ENCODE data around the gene KRTAP21-1.
"Not testable (repeated sequence)": the region's sequence is repeated elsewhere in the genome, so short reads cannot be mapped to it uniquely, and the experiment has no call there.

KRTAP21-1 gene

DNA sequence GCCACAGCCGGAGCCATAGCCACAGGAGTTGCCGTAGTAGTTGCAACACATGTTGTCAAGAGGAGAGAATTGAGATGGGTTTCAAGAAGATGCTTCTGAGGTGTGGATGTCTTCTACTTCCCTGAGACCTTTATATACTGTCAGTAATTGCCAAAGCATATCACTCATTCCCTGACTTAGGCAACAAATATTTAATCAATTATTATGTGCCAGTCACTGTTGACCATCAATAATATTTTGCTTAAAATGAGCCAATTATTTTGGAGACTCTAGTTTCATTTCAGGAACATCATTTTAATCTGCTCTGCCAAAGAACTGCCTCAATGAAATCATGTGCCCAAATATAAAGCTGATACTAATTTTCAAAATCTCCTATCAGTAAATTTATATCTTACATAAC lies at the start of gene KRTAP21-1:
KRTAP21-1 (minus strand) TSS at position 101 of the 400 bp plus-strand sequence; CDS start at position 51, 50 bp downstream.
- H3K4me1 ChIP-seq (ENCODE audit: control insufficient read depth, insufficient read depth, low read length); H3K27ac ChIP-seq (ENCODE audit: low read depth, low read length); H3K4me3 ChIP-seq (ENCODE audit: low read depth, low read length); H3K36me3 ChIP-seq (ENCODE audit: control insufficient read depth, insufficient read depth, low read length); H3K27me3 ChIP-seq (ENCODE audit: control insufficient read depth, insufficient read depth, low read length); H3K9ac ChIP-seq (ENCODE audit: low read depth, low read length); H3K9me3 ChIP-seq (ENCODE audit: control insufficient read depth, insufficient read depth, low read length): not testable (repeated sequence)

DNA sequence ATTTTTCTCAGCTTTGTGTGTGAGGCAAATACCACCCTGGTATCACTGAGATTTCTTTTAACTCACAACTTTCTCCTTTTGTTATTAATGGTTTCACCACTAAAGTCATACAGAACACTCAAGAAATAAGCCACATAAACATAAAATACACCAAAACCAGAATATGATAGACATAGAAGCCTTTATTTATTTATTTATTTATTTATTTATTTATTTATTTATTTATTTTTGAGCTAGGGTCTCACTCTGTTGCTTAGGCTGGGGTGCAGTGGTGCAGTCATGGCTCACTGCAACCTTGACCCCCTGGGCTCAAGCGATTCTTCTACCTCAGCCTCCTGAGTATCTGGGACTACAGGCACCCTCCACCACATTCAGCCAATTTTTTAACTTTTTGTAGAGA lies 45.4 kb upstream of the KRTAP21-1 start:
- Histone ChIP-seq H3K9me3 (ENCODE audit: control insufficient read depth, insufficient read depth, low read length) (no peaks in the 10 kb centered on the region), H3K4me1 (ENCODE audit: control insufficient read depth, insufficient read depth, low read length) (no peaks in the 10 kb centered on the region), H3K27ac (ENCODE audit: low read depth, low read length) (no peak overlapping the region), H3K27me3 (ENCODE audit: control insufficient read depth, insufficient read depth, low read length) (no peaks in the 10 kb centered on the region), H3K4me3 (ENCODE audit: low read depth, low read length) (no peak overlapping the region), H3K36me3 (ENCODE audit: control insufficient read depth, insufficient read depth, low read length) (no peaks in the 10 kb centered on the region), H3K9ac (ENCODE audit: low read depth, low read length) (no peak overlapping the region)

DNA sequence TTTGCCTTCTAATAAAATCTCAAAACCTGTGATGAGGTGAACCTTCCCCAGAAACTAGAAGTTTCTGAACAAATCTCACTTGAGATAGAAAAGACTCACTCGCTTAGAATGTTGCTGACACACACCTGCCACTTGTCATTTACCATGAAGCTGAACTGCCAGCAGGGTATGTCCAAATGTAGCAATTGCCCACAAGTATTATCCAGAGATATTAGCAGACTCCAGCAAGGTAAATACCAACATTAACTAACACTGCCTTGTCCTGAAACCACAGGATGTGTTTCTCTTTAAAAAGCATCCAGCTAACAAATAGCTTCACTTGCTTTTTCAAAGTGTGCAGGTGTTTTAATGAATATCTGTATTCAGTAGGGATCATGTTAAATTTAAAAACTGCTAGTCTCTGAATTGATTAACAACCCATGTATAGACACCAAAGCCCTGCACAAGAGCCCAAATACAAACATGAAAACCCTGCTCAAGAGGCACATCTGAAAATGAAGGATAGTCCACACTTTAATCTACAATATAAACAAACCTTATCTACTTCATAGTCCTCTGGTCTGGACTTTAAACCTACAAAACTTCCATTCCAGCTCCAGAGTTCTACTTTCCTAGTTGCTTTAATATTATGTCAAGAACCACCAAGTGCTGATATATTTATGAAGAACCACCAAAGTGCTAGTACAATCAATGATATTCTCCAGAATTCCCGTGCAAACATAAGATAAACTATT lies 38.5 kb upstream of the KRTAP21-1 start:
- Histone ChIP-seq H3K4me3 (ENCODE audit: low read depth, low read length) (no peak overlapping the region), H3K4me1 (ENCODE audit: control insufficient read depth, insufficient read depth, low read length) (no peaks in the 10 kb centered on the region), H3K36me3 (ENCODE audit: control insufficient read depth, insufficient read depth, low read length) (no peaks in the 10 kb centered on the region), H3K27ac (ENCODE audit: low read depth, low read length) (no peak overlapping the region), H3K9me3 (ENCODE audit: control insufficient read depth, insufficient read depth, low read length) (no peaks in the 10 kb centered on the region), H3K9ac (ENCODE audit: low read depth, low read length) (no peak overlapping the region), H3K27me3 (ENCODE audit: control insufficient read depth, insufficient read depth, low read length) (no peaks in the 10 kb centered on the region)

DNA sequence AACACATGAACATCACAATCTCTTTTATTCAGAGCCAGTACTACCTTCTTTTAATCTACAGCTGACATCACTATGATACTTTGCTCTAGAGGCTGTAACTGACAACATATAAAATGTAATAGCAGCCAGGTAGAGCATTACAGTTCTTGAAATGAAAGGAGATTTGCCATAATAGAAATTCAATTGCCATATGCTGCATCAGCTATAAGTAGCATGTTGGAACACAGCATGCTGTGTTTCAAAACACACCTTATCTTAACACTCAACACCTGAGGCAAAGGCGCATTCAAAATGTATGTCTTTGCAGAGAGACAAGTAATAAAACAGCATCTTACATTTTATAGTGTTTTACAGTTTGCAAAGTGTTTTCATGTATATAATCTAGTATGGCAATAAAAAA lies 24.0 kb upstream of the KRTAP21-1 start:
- no peaks in the 10 kb centered on the region; the same call in none of the 2 replicates for H3K9me3 ChIP-seq (ENCODE audit: control insufficient read depth, insufficient read depth, low read length)
- no peak overlapping the region for H3K9ac ChIP-seq (ENCODE audit: low read depth, low read length)
- no peaks in the 10 kb centered on the region for H3K27me3 ChIP-seq (ENCODE audit: control insufficient read depth, insufficient read depth, low read length)
- H3K27ac ChIP-seq (ENCODE audit: low read depth, low read length), result no peak overlapping the region
- H3K36me3 ChIP-seq (ENCODE audit: control insufficient read depth, insufficient read depth, low read length), result no peaks in the 10 kb centered on the region
- no peaks in the 10 kb centered on the region for H3K4me1 ChIP-seq (ENCODE audit: control insufficient read depth, insufficient read depth, low read length)
- H3K4me3 ChIP-seq (ENCODE audit: low read depth, low read length), result no peak overlapping the region

DNA sequence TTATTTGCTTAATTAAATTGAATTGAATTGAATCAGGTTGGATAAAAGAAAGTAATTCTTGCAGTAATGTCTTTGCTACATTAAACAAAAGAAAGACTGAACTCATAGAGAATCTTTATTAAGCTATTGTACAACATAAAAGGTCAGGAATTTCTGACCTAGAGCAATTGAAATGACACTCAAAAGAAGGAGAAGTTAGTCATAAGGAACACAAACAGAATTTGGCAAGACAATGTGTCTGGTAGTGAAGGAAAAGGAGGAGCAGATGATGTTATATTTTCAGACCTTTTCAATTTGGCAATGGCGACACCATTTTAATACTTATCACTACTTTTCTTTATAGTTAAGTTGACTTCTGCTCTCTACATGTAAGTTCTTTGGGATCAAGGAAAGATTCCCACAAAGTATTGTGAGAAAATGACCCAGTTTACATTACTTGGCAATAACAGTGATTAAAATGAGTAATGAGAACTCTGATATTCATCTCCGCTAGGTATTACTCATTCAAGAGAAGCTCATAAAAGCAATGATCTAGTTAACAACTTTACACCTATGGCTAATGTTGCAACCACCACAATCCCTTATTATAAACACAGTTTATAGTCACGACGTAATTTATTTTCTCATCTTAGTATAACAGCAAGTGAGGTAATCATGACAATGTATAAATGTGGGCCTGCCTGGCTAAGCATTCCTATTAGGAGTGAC lies 14.7 kb upstream of the KRTAP21-1 start:
- Histone ChIP-seq H3K27ac (ENCODE audit: low read depth, low read length) (no peak overlapping the region), H3K36me3 (ENCODE audit: control insufficient read depth, insufficient read depth, low read length) (no peaks in the 10 kb centered on the region)

DNA sequence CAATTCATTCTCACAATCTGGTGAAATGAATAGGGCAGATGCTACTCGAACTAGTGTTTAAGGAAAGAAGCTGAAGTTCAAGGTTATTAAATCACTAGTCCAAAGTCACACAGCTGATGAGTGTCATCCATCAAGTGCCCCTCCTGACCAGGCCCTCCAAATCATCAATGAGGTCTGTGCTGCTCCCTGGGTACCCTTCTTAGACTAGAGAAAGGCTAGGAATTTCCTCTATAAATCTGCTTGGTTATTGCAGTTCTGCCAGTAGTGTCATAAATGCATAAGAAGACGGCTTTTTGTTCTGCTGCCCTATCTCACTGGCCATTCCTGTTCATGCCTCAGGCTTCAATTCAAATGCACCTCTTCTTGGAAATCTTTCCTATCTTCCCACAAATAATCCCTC lies 5.5 kb upstream of the KRTAP21-1 start:
- no peaks in the 10 kb centered on the region for H3K27me3 ChIP-seq (ENCODE audit: control insufficient read depth, insufficient read depth, low read length)
- H3K4me3 ChIP-seq (ENCODE audit: low read depth, low read length), result no peak overlapping the region
- H3K4me1 ChIP-seq (ENCODE audit: control insufficient read depth, insufficient read depth, low read length), result no peaks in the 10 kb centered on the region
- H3K9ac ChIP-seq (ENCODE audit: low read depth, low read length), result no peak overlapping the region
- H3K27ac ChIP-seq (ENCODE audit: low read depth, low read length), result no peak overlapping the region
- no peaks in the 10 kb centered on the region for H3K9me3 ChIP-seq (ENCODE audit: control insufficient read depth, insufficient read depth, low read length)
- no peaks in the 10 kb centered on the region for H3K36me3 ChIP-seq (ENCODE audit: control insufficient read depth, insufficient read depth, low read length)

More for the DNA sequence above, 14.7 kb upstream of the KRTAP21-1 start:
- H3K4me1 ChIP-seq (ENCODE audit: control insufficient read depth, insufficient read depth, low read length), result no peaks in the 10 kb centered on the region
- no peaks in the 10 kb centered on the region for H3K27me3 ChIP-seq (ENCODE audit: control insufficient read depth, insufficient read depth, low read length)
- H3K9ac ChIP-seq (ENCODE audit: low read depth, low read length), result no peak overlapping the region
- H3K9me3 ChIP-seq (ENCODE audit: control insufficient read depth, insufficient read depth, low read length), result no peaks in the 10 kb centered on the region; the same call in 1 of the 2 replicates
- H3K4me3 ChIP-seq (ENCODE audit: low read depth, low read length), result no peak overlapping the region

DNA sequence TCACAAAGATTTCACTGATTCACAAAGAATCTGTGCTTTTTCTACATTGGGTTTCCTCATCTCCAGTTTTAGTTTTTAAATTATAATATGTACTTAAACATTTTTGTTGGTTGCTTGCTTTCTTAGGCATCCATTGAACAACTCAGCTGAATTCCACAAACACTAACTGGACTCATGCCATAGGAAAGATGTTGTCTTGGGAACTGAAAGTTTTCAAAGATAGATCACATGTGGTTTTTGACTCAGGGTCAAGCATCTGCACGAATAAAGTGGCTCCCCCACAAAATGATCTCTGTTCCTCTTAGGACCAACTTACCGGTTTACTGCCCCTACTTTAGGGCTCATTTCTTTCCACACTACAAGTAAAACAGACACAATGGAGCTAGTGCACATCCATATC lies 3.1 kb upstream of the KRTAP21-1 start:
- H3K27me3 ChIP-seq (ENCODE audit: control insufficient read depth, insufficient read depth, low read length), result no peaks in the 10 kb centered on the region
- no peak overlapping the region for H3K9ac ChIP-seq (ENCODE audit: low read depth, low read length)
- no peaks in the 10 kb centered on the region for H3K4me1 ChIP-seq (ENCODE audit: control insufficient read depth, insufficient read depth, low read length)
- H3K36me3 ChIP-seq (ENCODE audit: control insufficient read depth, insufficient read depth, low read length), result no peaks in the 10 kb centered on the region
- H3K9me3 ChIP-seq (ENCODE audit: control insufficient read depth, insufficient read depth, low read length), result no peaks in the 10 kb centered on the region
- H3K4me3 ChIP-seq (ENCODE audit: low read depth, low read length), result no peak overlapping the region
- H3K27ac ChIP-seq (ENCODE audit: low read depth, low read length), result no peak overlapping the region

DNA sequence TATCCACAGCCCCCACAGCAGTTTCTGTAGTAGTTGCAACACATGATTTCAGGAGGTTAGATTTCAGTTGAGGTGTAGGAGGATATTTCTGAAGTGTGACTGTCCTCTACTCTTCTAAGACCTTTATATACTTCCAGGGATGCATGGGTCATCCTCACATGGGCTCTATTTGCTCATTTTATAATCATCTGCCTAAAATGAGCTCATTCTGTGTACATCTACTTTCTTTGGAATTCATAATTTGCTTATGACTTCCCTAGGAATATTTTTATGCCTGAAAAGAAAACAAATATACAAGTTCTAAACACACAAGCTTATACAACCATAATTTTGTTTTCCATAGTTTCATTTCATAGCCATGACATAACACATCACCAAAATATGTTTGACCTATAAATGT lies 8.1 kb downstream of the KRTAP21-1 start, which contains the start of gene KRTAP21-2:
KRTAP21-2 (minus strand) TSS at position 101 of the 400 bp plus-strand sequence; CDS start at position 44, 57 bp downstream.
- no peak within 1 kb of the TSS for H3K27ac ChIP-seq (ENCODE audit: low read depth, low read length)
- no peak within 1 kb of the TSS for H3K9ac ChIP-seq (ENCODE audit: low read depth, low read length)
- H3K4me3 ChIP-seq (ENCODE audit: low read depth, low read length), result no peak within 1 kb of the TSS
- H3K4me1 ChIP-seq (ENCODE audit: control insufficient read depth, insufficient read depth, low read length), result no peaks in the 10 kb centered on the region
- H3K9me3 ChIP-seq (ENCODE audit: control insufficient read depth, insufficient read depth, low read length), result no peaks in the 10 kb centered on the region; the same call in 1 of the 2 replicates
- H3K27me3 ChIP-seq (ENCODE audit: control insufficient read depth, insufficient read depth, low read length), result no peaks in the 10 kb centered on the region
- no peaks in the 10 kb centered on the region for H3K36me3 ChIP-seq (ENCODE audit: control insufficient read depth, insufficient read depth, low read length)

DNA sequence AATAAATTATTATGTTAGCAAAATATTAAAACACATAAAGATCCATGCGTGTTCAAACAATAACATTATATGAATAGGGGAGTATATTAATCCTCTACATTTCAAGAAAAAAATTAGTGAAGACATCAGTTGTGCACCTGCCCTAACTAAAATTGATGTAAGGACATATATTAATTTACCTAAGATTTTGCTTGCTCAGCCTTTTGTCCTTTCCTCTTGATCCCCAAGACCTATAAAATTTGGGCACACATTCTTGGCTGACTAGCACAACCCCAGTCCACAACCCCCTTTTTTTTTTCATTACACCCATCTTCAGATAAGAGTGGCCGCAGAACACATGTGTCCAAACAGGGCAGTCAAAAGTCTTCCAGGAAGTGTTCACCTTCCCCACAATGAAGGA lies 14.8 kb downstream of the KRTAP21-1 start:
- Histone ChIP-seq H3K4me1 (ENCODE audit: control insufficient read depth, insufficient read depth, low read length) (no peaks in the 10 kb centered on the region), H3K9ac (ENCODE audit: low read depth, low read length) (no peak overlapping the region), H3K9me3 (ENCODE audit: control insufficient read depth, insufficient read depth, low read length) (peaks cover 7% of the 10 kb centered on the region; the same call in 1 of the 2 replicates), H3K4me3 (ENCODE audit: low read depth, low read length) (no peak overlapping the region), H3K27ac (ENCODE audit: low read depth, low read length) (no peak overlapping the region), H3K27me3 (ENCODE audit: control insufficient read depth, insufficient read depth, low read length) (no peaks in the 10 kb centered on the region), H3K36me3 (ENCODE audit: control insufficient read depth, insufficient read depth, low read length) (no peaks in the 10 kb centered on the region)

DNA sequence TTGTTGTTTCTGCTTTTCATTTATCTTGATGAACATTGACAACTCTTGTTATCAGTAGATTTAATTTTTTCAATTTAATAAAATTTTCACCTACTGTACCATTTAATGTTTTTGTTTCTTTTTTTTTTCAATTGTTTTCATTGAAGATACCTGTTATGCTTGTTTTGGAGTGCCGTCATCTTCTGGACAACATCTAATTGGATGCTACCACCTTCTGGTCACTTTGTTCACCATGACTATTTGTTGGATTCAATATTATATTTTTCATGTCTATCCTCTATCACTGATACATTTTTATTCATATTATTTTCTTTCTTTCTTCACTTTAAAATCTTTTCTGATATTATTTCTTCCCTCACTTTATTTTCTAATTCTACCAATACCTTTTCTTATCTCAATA lies 22.2 kb downstream of the KRTAP21-1 start:
- Histone ChIP-seq H3K27ac (ENCODE audit: low read depth, low read length) (no peak overlapping the region), H3K27me3 (ENCODE audit: control insufficient read depth, insufficient read depth, low read length) (no peaks in the 10 kb centered on the region), H3K36me3 (ENCODE audit: control insufficient read depth, insufficient read depth, low read length) (no peaks in the 10 kb centered on the region), H3K4me3 (ENCODE audit: low read depth, low read length) (no peak overlapping the region), H3K9me3 (ENCODE audit: control insufficient read depth, insufficient read depth, low read length) (no peaks in the 10 kb centered on the region; the same call in 1 of the 2 replicates), H3K9ac (ENCODE audit: low read depth, low read length) (no peak overlapping the region), H3K4me1 (ENCODE audit: control insufficient read depth, insufficient read depth, low read length) (no peaks in the 10 kb centered on the region)

DNA sequence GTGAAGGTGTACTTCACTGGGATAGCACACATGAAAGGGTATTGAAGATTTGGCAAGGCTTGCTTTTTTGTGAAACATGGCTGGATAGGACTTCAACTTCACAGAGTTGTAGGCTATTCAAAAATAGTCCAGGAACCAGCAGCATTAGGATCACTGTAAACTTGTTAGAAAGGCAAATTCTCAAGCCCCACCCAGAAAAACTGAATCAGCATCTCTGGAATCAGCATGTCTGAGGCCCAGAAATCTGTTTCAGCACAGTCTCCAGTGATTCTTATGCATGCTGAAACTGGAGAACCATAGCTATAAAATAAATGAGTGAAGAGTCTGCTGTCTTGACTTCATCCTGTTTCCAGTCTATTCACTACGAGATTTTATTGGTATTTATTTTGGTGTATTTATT lies 28.5 kb downstream of the KRTAP21-1 start:
- no peaks in the 10 kb centered on the region for H3K36me3 ChIP-seq (ENCODE audit: control insufficient read depth, insufficient read depth, low read length)
- no peaks in the 10 kb centered on the region; the same call in 1 of the 2 replicates for H3K9me3 ChIP-seq (ENCODE audit: control insufficient read depth, insufficient read depth, low read length)
- no peak overlapping the region for H3K9ac ChIP-seq (ENCODE audit: low read depth, low read length)
- H3K27me3 ChIP-seq (ENCODE audit: control insufficient read depth, insufficient read depth, low read length), result no peaks in the 10 kb centered on the region
- no peak overlapping the region for H3K27ac ChIP-seq (ENCODE audit: low read depth, low read length)
- H3K4me3 ChIP-seq (ENCODE audit: low read depth, low read length), result no peak overlapping the region
- H3K4me1 ChIP-seq (ENCODE audit: control insufficient read depth, insufficient read depth, low read length), result no peaks in the 10 kb centered on the region
